Bronchial epithelial cell (primary cell): ENCODE results near the gene VPS37B. TPM values are rescaled to one million over a fixed set of nuclear protein-coding genes. Genes with fewer than 3 reads are reported as not detected.
A peak's percentile ranks its signal among the peaks of the same experiment; 100 is the strongest.

Experiments used
- DNase-seq: peaks from one replicate; pipeline ENCODE4 v3.0.0-alpha.2; 2010; ENCODE audit warnings: low read depth
- FAIRE-seq: peaks from 2 replicates; lab custom pipeline; 2011; peaks lifted over from hg19 to GRCh38; lab: Jason Lieb, UNC
- H3K27me3 ChIP-seq: 2 replicates; pipeline ENCODE4 v1.5.1; 2011; ENCODE audit warnings: low read length; ENCODE audit not compliant: control insufficient read depth, insufficient read depth
- H3K36me3 ChIP-seq: 2 replicates; pipeline ENCODE4 v1.5.1; 2011; ENCODE audit warnings: low read length; ENCODE audit not compliant: control insufficient read depth, insufficient read depth
- H3K4me3 ChIP-seq: 2 replicates; pipeline ENCODE4 v1.5.1; 2011; ENCODE audit warnings: mild to moderate bottlenecking, low read depth, low read length, control low read depth
- total RNA-seq: library from RNA; depleted of rRNA; stranded (reverse); fragments of >200 nt; gene quantifications from 2 replicates; pipeline ENCODE4 v1.2.1, GENCODE V29; 2014
- TF ChIP-seq, protein P1 (sequence below): IDR thresholded peaks from 2 replicates; pipeline ENCODE4 v1.5.1; 2011; ENCODE audit warnings: mild to moderate bottlenecking, moderate library complexity, low read length, control low read depth, inconsistent platforms; ENCODE audit not compliant: insufficient read depth, severe bottlenecking

The VPS37B gene
- total RNA-seq, 1 donor from 2014 or later = 25.0 TPM

DNA sequence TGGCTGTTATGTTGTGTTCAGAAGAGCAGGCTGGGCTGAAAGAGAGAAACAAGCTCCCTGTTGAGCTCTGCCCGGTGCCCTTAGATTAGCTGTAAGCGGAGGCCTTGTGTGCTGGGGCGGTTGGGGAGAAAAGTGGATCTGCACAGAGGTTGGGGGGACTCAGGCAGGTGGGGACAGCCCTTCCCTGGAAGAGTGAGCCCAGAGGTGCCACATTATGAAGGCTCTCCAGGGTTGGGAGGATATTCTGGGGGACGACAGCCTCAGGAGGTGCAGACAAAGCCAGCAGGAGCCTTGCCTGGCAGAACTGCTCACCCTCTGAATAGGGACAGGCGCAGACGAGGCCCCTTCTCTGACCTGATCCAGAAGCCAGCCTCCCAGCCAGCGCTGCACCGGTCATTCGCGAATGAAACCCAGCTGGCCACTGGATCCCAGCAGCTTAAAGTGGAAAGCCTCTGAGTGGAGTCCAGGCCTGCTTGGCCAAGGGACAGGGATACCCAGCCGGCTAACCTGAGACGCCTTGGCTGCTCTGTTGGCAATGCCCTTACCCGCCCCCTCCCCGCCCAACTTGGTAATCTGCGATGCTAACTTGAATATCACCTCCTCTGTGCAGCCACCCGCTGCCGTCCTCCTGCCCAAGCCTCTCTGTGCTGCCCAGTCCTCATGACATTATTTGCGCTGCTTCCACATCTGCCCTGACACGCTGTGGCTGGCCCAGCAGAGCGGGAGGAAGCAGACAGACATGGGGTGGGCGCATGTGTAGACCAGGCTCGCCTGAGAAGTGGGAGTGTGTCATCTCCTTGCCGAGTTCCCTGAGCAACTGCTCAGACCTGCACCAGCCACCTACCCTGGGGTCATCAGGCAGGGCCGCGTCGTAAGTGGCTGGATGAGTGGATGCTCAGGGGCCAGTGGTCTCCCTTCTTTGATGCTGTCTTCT is 55.1 kb downstream of the VPS37B start:
- no peaks in the 10 kb centered on the region for H3K27me3 ChIP-seq
- peaks cover 1% of the 10 kb centered on the region for H3K36me3 ChIP-seq
- DNase-seq = peak; percentile 89
- no peak overlapping the region for H3K4me3 ChIP-seq
- TF ChIP-seq, protein P1, sequence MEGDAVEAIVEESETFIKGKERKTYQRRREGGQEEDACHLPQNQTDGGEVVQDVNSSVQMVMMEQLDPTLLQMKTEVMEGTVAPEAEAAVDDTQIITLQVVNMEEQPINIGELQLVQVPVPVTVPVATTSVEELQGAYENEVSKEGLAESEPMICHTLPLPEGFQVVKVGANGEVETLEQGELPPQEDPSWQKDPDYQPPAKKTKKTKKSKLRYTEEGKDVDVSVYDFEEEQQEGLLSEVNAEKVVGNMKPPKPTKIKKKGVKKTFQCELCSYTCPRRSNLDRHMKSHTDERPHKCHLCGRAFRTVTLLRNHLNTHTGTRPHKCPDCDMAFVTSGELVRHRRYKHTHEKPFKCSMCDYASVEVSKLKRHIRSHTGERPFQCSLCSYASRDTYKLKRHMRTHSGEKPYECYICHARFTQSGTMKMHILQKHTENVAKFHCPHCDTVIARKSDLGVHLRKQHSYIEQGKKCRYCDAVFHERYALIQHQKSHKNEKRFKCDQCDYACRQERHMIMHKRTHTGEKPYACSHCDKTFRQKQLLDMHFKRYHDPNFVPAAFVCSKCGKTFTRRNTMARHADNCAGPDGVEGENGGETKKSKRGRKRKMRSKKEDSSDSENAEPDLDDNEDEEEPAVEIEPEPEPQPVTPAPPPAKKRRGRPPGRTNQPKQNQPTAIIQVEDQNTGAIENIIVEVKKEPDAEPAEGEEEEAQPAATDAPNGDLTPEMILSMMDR = no peak
- FAIRE-seq = no peak

DNA sequence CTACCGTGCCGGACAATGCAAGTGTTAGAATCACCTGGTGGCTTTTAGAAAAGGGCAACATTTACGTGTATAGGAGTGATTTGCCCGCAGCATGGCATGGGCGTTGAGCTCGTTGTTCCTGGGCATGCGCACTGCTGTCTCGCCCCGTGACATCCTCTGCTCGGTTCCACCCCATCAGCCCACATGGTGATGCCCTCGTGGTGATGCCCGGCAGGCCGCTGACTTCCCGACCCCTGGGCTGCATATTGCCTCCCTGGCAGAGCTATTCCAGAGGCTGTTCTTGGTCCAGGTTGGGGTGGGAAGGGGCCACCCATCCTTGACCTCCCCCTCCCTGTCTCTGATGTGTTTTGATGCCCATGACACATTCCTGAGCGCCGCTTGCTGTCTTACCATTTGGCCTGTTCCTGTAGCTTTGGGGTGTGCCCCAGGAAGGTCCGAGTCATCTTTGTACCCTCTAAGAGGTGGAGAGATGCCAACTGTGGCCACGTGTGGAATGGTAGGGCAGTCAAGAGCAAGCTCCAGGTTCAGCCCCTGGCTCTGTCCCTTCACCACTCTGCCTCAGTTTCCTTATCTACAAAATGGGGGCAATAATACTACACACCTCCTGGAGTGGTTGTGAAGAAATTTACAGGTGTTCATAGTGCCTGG is 55.9 kb downstream of the VPS37B start:
- Histone ChIP-seq H3K4me3 (no peak overlapping the region), H3K27me3 (no peaks in the 10 kb centered on the region), H3K36me3 (no peaks in the 10 kb centered on the region)
- no peak for FAIRE-seq
- TF ChIP-seq, protein P1 = no peak
- no peak for DNase-seq

DNA sequence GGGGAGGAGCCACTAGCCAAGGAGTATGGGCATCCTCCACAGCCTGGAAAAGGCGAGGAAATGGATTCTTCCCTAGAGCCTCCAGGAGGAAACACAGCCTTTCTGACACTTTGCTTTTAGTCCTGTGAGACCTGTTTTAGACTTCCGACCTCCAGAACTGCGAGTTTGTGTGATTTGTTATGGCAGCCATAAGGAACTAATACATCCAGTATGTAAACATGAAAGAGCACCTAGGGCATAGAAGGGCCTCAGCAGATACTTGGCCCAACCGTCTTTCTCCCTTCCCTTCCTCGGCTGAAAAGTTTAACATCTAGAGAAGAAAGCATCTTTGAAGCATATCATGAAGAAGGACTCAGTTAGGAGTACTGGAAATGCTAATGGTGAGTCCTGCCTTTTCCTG is 57.1 kb downstream of the VPS37B start:
- TF ChIP-seq, protein P1 = no peak
- no peak for FAIRE-seq
- H3K36me3 ChIP-seq = no peaks in the 10 kb centered on the region

DNA sequence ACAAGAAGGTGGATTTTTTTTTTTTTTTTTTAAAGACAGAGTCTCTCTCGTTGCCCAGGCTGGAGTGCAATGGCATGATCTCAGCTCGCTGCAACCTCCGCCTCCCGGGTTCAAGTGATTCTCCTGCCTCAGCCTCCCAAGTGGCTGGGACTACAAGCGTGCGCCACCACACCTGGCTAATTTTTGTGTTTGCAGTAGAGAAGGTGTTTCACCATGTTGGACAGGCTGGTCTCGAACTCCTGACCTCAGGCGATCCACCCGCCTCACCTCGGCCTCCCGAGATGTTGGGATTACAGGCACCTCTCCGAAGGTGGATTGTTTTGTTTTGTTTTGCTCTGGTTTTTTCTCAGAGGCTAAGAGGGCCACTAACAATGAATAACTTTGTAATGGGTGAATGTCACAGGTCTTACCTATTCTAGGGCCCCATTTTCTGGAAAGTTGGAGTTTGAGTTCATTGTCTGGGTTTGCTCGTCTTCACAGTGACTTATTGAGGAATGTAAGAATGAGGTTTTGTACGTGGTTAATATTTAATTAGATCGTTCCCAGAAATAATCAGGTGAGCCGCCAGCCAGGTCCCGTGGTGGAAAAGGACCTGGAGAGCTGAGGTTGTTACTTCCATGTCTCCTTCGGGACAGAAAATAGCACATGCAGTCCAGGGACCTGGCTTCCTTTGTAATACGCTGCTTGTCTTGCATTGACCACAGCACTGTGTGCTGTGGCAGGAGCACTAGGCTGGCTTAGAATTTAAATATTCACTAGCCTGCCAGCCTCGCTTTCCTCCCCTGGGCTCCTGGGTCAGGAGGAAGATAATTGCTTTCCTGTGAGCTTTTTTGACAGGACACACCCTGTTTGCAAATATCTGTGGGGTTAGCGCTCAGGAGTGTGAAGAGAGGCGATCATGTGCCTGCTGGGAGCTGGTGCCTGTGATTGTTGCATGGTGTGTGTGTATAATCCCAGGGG is 58.3 kb downstream of the VPS37B start:
- Histone ChIP-seq H3K36me3 (no peaks in the 10 kb centered on the region), H3K4me3 (no peak overlapping the region), H3K27me3 (no peaks in the 10 kb centered on the region)
- no peak for FAIRE-seq
- TF ChIP-seq, protein P1 = no peak
- DNase-seq = peak; percentile 33

More for the DNA sequence above, 57.1 kb downstream of the VPS37B start:
- Histone ChIP-seq H3K27me3 (no peaks in the 10 kb centered on the region), H3K4me3 (no peak overlapping the region)
- DNase-seq = no peak
